ENCODE results near the gene ZBED4.
"Not testable (repeated sequence)": the region's sequence is repeated elsewhere in the genome, so short reads cannot be mapped to it uniquely, and the experiment has no call there.

The ZBED4 gene, protein sequence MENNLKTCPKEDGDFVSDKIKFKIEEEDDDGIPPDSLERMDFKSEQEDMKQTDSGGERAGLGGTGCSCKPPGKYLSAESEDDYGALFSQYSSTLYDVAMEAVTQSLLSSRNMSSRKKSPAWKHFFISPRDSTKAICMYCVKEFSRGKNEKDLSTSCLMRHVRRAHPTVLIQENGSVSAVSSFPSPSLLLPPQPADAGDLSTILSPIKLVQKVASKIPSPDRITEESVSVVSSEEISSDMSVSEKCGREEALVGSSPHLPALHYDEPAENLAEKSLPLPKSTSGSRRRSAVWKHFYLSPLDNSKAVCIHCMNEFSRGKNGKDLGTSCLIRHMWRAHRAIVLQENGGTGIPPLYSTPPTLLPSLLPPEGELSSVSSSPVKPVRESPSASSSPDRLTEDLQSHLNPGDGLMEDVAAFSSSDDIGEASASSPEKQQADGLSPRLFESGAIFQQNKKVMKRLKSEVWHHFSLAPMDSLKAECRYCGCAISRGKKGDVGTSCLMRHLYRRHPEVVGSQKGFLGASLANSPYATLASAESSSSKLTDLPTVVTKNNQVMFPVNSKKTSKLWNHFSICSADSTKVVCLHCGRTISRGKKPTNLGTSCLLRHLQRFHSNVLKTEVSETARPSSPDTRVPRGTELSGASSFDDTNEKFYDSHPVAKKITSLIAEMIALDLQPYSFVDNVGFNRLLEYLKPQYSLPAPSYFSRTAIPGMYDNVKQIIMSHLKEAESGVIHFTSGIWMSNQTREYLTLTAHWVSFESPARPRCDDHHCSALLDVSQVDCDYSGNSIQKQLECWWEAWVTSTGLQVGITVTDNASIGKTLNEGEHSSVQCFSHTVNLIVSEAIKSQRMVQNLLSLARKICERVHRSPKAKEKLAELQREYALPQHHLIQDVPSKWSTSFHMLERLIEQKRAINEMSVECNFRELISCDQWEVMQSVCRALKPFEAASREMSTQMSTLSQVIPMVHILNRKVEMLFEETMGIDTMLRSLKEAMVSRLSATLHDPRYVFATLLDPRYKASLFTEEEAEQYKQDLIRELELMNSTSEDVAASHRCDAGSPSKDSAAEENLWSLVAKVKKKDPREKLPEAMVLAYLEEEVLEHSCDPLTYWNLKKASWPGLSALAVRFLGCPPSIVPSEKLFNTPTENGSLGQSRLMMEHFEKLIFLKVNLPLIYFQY
- total RNA-seq = 11.9 to 54.2 (median 32.2) reads per million in 17 experiments

DNA sequence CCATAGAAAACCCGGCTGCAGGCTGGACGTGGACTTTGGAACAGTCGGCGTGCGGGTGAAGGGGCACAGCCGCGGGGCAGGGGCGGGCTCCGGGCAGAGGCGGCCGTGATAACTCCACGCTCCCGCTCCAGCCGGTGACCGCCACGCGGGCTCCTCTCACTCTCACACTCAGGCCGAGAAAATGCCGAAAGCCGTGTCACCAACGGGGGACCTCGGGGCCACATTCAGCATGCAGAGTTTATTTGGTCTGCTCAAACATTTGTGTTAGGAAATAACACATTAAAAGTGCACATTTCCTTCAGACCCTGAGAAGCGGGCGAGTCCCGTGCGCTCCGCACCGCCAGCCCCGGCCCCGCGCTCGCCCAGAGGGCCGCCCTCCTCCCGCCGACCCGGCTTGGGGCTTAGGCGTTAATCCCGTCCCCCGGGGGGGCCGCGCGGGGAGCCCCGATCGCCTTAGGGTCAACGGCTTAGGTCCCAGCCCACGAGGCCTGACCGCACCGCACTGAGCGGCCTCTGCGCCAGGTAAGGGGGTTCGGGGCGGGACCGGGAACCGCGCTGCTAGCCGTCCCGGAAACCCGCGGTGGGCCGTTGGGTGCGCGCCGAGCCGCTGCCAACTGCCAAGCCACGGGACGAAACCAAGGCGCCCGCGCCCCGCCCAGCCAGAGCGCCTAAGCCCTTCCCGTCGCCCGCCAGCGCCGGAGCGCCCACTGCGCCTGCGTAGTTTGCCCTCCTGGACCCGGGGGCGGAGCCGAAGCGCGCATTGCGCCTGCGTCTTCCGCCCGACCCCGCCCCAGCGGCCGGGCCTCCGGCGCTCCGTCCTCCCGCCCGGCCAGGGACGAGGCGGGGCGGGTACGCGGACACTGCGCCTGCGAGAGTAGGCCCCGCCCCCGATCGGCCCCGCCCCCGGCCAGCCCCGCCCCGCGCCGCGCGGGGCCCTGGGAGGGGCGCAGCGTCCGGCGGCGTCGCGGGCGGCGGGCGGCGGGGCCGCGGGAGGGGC lies at the start of gene ZBED4:
TSS of gene ZBED4 (plus strand) at position 947 of the 997 bp plus-strand sequence. CDS start 29,819 bp downstream, outside the sequence.
- peak; percentile 99 to 100 (median 100) for DNase-seq

DNA sequence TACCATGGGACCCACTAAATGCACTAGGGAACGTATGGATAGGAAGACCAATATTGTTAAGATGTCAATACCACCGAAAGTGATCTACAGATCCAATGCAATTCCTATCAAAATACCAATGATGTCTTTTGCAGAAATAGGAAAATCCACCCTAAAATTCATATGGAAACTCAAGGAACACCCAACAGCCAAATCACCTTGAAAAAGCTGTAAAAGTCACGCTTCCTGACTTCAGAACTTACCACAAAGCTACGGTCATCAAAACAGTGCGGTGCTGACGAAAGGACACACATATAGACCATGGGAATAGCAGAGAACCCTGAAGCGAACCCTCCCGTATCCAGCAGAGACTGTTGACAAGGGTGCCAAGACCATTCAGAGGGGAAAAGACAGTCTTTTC lies 46.5 kb upstream of the ZBED4 start:
- no peak for DNase-seq

DNA sequence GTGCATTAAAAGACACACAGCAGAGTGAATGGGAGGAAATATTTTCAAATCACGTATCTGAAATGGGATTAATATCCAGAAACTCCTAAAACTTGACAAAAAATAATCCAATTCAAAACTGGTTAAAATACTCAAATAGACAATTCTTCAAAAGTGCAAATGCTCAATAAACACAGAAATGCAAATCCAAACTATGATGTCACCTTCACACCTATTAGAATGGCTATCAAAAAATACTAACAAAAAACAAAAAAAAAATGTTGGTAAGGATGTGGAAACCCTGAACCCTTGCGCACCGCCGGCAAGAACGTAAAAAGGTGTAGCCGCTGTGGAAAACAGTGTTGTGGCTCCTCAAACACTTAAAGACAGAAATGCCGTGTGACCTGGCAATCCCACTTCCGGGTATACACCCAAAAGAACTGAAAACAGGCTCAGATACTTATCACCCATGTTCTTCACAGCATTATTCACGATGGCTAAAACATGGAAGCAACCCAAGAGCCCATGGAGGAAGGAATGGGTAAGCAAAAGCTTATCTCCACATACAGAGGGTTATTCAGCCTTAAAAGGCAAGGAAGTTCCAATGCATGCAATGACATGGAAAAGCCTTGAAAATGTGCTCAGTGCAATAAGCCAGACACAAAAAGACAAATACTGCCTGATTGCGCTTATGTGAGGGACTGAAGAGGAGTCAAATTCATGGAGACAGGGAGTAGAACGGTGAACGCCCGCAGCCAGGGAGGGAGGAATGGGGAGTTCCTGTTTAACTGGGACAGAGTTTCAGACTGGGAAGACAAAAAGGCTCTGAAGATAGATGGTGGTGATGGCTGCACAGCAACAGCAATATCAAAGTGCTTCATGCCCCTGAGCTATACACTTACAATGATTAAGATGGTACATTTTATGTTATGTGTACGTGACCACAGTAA lies 45.6 kb upstream of the ZBED4 start:
- peak in 1 of 4 experiments; percentile 17 for DNase-seq

DNA sequence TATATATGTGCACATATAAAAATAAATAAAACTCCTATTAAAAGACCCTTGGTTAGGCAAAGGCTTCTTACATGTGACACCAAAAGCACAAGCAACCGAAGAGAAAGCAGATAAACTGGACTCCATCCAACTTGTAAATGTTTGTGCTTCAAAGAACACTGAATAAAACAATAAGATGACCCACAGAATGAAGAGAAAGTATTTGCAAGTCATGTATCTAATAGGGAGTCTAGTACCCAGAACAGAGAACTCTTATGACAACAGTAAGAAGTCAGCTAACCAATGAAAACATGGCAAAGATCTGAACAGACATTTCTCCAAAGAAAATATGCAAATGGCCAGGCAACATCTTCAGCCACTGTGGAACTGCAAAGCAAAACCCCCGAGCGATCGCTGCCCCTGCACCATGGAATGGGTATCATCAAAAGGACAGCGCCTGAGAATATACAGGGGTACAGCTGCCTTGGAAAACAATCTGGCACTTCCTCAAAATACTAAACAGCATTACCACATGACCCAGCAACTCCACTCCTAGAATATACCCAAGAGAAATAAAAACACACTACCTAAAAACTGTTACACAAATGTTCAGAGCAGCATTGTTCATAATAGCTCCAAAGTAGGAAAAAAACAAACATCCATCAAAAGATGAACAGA lies 43.2 kb upstream of the ZBED4 start:
- peak in 3 of 4 experiments; percentile 25 to 49 (median 46) for DNase-seq

DNA sequence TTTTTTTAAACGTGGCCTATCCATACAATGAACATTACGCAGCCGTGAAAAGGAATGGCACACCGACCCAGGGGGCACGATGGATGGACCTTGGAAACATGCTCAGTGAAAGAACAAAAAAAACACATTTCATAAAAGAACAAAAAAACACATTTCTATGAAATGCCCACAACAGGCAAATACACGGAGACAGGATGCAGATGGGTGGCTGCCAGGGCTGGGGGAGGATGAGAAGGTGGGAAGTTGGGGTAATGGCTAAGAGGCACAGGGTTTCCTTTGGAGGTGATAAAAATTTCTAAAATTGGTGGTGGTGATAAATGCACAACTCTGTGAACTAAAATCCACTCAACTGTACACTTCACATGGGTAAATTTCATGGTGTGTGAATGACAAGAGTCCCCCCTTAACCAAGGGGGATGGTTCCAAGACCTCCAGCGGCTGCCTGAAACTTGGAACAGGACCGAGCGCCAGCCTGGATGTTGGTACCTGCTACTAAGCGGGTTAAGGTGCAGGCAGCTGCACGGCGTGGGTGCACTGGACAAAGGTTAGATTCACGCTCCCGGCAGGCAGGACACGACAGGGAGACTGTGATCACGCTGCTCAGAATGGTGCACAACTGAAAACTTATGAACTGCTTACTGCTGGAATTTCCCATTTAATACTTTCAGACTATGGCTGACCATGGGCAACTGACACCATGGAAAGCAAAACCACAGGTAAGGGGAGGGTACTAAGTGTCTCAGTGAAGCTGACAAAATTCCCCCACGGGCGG lies 42.4 kb upstream of the ZBED4 start:
- DNase-seq = no peak

DNA sequence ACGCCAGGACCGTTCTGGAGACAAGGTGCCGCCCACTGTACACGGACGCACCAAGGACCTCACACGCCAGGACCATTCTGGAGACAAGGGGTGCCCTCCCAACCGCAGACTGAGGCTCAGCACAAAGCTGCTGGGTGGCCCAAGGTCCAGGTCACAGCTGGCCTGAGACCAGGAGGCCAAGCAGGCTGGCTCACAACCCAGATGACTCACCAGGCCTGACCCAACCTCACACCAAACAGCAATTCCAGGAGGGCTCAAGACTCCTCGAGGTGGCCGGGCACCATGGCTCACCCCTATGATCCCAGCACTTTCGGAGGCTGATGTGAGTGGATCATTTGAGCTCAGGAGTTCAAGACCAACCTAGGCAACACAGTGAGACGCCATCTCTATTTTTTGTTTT lies 40.8 kb upstream of the ZBED4 start:
- no peak for DNase-seq

DNA sequence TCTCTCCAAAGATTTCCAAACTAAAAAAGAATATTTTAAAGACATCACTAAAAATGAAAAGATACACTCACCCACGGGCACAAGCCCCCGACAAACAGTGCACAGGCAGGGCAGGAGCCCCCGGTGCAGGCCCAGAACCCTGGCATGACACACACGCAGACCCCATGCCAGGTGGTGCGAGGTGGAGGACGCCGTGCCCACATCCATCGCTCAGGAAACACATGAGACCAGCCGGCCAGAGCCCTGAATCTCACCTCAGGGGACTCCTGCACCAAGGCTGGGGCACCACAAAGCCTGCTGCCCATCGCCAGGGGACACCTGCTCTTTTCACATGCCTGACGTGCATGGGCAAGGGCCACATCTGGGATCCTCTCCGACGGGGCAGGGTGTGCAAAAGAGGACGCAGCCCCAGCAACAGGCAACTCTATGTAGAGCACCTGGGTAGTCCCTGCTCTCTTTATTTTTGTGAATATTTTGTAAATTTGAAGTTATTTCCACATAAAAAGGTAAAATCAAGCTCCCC lies 39.4 kb upstream of the ZBED4 start:
- DNase-seq = no peak

DNA sequence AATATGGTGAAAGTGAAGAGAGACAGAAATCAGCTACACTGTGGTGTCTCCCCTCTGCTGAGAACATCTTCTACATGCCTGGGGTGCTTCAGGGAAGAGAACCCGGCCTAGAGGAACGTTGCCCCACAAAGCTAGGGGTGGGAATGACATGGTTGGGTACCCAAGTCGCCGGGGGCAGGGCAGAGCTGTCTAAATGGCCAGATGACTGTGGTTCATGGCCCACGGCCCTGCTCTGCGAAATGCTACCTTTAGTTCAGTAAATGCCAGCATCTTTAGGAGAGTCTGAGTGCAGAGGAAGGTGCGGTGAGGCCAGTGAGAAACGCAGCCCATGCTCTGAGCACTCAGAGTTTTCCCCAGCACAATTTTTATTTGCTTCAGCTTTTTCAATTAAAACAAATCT lies 38.8 kb upstream of the ZBED4 start:
- DNase-seq = no peak

DNA sequence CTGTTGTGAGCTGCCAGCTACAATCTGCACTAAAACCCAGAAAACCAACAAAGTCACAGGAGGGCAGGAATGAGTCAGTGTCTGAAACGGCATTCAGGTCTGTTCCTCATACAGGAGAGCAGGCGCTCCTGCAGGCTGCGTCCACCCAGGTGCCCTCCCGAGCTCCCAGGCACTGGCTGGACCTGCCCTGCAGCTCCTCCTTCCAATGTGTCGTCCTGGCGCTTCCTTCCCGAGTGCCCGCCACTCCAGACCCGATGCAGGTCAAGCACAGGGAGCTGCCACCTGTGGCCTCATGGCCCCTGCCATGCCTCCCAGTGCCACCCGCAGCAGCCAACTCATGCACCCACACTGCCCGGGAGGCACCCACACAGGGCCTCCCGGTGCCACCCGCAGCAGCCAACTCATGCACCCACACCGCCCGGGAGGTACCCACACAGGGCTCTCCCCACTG lies 38.0 kb upstream of the ZBED4 start:
- DNase-seq = no peak

DNA sequence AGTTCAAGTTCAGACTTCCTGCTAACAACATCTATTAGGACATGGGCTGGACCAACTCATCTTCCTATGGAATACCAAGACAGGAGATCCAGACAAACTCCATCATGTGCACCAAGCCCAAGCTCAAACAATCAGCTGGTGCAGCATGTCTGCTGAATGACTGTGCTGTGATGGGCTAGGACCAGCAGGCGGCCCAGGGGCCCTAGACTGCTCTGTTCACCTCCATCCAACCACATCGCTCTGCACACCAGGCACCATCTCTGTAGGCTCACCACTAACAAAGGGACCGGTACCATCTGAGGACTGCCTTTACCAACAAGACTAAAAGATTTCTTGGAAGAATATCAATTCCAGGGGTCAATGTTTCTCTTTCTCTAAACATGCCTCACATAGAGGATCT lies 36.3 kb upstream of the ZBED4 start:
- DNase-seq = no peak

DNA sequence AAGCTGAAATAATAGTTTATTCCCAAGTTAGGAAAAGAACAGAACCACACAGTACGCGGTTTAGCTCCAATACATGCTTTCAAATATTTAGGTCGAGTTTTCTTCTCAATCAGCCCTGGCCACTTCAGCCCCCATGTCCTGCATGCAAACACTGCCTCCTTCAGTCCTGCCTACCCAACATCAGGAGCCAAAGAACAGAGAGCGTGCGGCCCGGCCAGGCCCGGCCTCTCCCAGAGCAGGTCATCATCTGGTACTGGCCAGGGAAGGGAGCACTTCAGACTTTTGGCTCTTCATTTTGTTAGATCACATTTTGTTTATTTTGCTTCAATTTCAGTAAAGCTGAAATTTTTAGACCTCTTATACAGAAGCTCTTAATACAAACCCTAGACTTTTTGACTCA lies 32.7 kb upstream of the ZBED4 start:
- no peak for DNase-seq

DNA sequence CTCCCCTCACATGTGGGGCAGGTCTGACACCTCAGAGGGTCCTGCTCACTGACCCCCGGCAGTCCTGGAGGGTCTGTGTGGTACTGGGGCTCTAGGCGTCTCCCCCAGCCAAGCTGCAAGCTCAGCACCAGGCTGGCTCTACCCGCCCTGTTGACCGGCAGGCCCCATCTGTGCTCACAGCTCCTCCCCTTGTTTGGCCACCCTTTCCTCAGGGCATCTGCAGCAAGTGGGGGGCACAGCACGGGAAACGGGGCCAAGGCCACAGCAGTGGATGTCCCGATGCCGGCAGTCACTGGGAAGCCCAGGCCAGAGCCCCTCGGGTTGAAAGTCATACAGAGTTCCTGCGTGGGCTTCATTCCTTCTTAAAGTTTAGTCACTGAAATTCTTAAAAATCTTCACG lies 31.9 kb upstream of the ZBED4 start:
- DNase-seq = not testable (repeated sequence)

DNA sequence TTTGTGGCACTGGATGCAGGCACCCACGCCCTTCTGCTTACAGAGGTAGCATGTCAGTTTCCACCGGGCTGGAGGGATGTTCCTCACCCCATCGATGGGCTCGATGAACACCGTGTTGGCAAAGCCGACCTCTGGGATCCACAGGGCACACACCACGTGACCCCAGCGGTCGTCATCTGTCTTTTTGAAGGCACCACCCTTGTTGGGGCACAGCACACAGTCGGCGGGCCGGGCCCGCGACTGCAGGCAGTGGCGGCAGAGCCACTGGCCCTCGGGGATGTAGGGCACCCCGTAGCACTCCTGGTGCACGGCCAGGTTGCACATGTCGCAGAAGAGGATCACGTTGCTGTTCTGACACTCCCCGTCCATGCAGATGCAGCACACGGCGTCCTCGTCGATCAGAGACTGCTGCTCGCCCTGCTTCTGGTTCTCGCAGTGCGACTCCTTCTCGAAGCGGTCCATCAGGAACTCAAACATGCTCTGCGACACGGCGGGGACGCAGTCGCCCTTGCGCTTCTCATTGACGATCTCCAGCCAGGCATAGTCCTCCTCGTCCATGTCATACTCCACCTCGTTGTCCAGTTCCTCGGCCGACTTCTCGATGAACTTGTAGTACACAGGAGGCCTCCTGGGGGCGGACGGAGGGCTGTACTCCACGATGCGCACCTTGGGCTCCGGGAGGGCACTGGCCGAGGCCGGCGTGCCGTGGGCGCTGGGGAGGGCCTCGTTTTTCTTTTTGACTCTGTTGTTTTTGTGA lies 30.2 kb upstream of the ZBED4 start:
- no peak for DNase-seq

DNA sequence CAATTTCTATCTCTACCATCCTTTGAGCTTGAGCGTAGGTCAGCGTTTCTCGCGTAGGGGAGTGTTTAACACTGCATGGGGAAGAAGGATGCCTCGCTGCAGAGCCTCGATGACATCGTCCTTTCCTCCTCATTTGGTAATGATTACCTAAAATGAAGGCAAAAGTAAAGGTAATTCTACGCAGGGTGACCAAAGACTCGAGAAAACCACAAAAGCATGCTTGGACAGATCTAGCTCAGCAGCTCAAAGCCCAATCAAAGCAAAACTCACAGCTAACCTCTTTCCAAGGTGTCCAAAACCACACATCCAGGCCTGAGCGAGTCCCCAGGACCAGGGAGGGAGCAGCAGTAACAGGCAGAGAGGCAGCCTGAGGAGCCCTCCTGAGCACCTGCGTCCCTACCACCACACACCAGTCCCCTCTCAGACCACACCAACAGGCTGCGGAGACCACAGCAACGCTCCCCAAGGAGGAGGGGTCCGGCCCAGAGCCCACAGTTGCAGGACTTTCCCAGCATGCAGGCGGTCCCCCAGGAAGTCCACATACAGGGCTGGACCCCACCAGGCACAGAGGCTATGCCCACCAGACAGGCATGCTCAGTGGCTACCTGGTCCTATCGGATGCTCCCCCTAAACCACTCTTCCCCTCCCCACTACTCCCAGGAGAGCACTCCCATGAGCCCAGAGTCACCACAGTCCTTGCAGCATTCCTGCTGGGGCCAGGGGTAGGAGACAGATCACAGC lies 29.3 kb upstream of the ZBED4 start:
- no peak for DNase-seq

DNA sequence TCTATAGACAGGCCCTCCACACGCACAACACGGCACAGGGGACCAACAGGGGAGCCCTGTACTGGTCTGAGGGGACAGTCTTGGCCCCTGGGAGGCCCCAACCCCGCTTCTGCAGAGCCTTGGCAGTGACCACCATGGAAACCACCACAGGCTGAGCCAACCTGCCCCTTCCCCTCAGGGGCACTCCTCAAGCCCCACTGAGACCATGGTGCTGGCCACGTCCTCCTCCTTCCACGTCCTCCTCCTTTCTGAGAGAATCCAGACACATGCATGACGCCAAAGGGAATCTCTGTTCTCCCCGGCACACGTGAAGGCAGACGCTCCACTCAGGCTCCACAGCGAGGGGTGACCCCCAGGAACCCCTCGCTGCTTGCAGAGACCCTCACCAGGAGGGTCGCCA lies 28.7 kb upstream of the ZBED4 start:
- no peak for DNase-seq

DNA sequence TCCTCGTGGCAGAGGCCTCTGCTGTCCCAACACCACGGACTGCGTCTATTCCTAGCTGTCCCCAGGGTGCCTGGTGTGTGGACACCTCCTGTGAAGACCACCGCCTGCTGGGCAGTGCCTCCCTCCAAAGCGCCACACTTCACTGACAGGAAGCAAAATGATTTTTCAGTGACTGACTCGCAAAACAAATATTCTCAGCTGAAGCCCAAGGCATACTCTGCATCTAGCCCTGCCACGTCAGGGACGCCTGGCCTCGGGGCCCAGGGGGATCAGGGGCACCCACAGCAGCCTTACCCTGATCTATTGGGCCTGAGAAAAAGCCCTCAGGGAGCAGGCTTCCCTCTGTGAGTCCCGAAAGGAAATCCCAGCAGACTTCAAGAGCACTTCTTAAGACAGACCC lies 28.2 kb upstream of the ZBED4 start:
- no peak for DNase-seq

DNA sequence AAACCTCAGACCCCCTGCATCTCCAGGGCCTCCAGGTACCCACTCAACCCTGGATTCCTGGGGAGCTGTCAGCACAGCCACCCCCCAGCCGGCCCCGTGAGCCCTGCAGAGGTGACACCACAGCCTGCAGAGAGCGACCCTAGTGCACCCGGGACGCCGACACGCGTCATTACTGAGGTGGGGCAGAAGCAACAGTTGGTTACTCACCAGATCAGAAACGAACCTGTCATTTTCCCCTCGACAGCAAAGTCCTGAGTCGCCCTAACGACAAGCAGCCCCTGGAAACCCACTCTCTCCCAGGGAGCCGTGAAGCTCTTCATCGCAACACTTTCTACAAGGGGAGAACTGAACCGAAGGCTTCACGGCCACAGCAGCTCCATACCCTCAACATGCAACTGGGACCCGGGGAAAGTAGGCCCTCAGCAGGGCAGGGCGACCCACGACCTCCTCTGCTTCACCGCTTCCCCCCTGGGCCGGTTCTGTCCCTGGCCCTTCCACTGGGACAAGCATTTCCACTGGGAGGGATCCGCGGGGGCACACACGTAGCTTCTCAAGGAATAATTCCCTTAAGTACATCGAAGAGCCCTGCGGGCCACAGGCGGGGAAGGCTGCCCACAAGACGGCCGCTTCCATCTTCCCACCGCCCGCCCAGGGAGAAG lies 27.6 kb upstream of the ZBED4 start:
- DNase-seq = peak; percentile 33 to 49 (median 42)
